RPMI7951 (cell line): ENCODE measurements around the gene KLHL8. TPM values are rescaled to one million over a fixed set of nuclear protein-coding genes. Genes with fewer than 3 reads are reported as not detected.

Experiments used
- DNase-seq: peaks from one replicate; pipeline ENCODE4 v3.0.0-alpha.2; 2012; ENCODE audit warnings: low read depth
- total RNA-seq: library from RNA; depleted of rRNA; stranded (reverse); fragments of >200 nt; shearing (Covaris generic); gene quantifications from 2 replicates; pipeline ENCODE4 v1.2.3, GENCODE V29; 2014; rRNA removed

KLHL8 gene
- 5.9 and 6.2 TPM in 2 replicates for total RNA-seq

DNA sequence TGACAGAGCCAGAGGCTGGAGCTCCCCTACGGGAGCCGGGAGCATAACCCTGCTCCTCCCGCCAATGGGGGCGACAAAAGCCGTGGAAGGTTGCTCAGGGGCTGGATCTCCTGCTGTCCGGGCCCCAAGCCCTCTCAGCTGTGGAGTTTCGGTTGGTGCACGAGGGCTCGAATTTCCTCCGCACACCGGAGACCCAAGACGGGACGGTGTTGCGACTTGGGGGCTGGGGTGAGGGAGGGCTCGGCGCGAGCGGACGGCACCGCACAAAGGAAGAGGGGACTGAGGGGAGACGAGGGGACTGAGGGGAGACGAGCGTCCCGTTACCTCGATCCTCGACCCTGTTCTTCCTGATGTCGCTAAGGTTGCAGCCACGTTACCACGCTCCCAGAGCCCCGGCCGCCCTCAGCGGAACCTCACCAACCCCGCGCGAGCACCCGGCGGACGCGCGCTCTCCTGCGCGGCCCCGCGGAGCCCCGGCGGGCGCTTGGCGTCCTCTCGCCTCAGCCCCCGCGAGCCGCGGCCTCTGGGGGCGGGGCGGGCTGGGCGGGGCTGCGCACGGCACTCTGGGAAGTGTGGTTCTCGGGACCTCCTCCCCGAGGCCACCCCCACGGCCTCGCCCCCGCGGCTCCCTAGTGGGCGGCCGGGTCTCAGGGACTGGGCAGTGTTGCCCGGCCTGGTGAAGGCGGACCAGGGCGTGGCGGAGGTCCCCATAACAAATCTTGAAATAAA, at the start of gene KLHL8:
TSS of gene KLHL8 (minus strand) at position 525 of the 729 bp plus-strand sequence. CDS start 25,079 bp downstream, outside the sequence.
- peak; percentile 88 for DNase-seq

DNA sequence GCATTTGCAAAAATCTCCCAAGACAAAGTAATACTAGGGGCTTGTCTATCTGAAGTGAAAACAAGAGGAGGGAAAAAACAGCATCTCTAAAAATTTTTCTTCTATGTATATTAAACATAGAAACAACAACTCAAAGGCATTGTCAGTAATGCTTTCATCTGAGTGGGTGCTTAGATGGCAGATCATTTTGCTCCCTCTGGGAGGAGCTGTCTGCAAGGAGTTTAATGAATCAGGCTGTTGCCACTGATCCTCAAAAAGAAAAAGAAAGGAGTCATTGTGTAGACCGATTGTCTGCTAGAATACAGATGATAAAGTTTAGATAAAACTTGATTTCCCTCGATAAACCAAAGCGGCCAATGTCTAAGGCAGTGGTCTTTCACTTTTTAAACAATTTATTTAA, 49.7 kb upstream of the KLHL8 start:
- peak; percentile 44 for DNase-seq

DNA sequence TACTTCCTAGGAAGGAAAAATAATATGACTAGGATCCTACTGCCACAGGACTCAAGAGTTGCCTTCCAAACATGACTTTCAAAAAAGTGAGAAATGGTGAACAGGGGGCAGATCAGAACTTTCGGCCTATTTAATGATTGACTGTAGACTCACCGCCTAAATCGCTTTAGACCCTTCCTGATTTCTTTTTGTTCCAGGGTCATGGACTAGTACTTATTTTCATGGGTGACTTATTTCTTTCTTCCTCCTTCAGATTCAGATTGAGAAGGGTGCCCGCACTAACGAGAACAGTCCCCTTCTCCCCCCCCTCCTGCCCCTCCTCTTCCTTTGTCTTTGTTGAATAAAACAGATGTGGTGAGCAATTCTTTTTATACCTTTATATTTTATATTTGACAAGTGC, 48.0 kb upstream of the KLHL8 start:
- DNase-seq = no peak

DNA sequence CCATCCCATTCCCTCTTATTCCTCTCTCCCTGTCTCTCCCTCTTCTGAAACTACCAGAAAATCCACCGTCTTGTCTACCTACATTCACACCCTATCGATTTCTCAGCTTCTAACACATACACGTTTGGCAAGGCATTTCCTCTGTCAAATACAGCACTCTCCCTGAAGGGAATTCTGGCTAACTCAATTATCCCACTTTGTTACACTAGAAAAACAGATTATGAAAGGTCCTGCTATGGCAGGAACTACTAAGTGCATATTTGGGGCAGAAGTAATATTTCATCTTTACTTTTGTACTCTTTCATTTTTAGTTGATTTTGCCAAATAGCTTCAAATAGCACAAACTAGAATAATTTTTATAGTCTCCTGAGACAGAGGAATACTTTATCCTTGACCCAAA, 46.6 kb upstream of the KLHL8 start:
- no peak for DNase-seq

DNA sequence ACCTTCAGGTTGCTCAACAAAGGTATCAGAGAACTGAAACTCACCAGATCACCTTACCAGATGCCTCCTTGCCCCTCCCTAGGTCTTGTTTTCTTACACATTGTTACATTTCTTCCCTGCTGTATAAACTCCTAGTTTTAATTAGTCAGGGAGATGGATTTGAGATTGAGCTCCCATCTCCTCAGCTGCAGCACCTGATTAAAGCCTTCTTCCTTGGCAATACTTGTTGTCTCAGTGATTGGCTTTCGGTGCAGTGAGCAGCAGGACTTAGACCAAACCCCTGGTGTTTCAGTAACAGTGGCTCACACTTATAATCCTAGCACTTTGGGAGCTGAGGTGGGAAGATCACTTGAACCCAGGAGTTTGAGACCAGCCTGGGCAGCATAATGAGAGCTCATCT, 42.5 kb upstream of the KLHL8 start:
- DNase-seq = no peak

DNA sequence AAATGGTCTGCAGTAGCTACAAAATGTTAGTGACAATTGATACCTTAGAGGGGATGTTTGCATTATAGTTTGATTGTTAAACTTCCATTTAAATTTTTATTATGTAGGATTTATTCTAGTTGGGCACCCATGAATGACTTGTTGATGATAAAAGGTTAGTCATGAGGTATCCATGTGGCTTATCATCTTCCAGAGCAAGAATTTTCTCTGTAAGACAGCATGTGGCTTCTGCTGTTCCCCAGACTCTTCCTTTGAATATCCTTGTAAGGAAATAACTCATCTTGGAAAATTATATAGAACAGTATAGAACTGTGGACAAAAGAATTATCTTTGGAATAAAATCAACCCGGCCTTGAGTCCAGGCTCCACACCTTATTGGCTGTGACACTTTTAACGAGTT, 40.1 kb upstream of the KLHL8 start:
- DNase-seq = no peak

DNA sequence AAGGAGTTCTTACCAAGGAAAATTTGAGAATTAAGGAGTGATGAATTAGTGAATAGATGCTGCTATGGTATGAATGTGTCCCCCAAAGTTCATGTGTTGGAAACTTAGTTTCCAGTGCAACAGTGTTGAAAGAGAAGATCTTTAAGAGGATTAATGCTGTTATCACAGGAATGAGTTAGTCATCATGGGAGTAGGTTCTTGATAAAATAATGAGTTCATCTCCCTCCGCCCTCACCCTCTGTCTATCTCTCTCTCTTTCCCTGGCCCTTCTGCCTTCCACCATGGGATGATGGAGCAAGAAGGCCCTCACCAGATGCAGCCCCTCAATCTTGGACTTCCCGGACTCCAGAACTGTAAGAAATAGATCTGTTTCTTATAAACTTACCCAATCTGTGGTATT, 38.3 kb upstream of the KLHL8 start:
- no peak for DNase-seq

DNA sequence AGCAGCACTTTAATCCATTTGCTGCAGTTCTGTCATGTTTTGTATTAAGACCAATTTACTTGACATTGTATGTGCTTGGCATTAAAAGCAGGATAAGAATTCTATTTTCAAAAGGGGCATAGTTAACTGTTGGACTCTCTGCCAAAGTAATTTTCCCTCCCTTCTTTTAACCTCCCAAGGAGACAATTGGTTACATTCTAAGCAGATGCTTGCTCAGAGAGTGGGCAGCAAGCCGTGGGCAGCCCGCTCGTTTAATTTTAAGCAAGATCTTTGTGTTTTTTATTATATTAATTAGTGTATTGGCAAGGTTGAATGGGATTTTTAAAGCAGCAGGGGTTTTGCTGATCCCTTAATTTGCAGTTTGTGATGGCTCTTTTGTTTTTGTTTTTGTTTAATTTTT, 37.1 kb upstream of the KLHL8 start:
- no peak for DNase-seq

DNA sequence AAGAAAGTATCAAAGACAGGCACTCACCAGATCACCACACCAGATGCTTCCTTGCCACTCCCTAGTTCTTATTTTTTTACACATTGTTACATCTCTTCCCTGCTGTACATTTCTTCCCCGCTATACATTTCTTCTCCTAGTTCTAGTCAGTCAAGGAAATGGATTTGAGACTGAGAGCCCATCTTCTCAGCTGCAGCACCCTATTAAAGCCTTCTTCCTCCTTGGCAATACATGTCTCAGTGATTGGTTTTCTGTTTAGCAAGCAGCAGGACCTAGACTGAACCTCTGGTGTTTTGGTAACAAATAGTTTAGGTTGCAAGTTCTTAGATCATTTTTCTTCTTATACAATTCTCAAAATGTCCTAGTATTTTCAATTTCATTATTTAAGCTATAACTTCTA, 35.3 kb upstream of the KLHL8 start:
- no peak for DNase-seq

DNA sequence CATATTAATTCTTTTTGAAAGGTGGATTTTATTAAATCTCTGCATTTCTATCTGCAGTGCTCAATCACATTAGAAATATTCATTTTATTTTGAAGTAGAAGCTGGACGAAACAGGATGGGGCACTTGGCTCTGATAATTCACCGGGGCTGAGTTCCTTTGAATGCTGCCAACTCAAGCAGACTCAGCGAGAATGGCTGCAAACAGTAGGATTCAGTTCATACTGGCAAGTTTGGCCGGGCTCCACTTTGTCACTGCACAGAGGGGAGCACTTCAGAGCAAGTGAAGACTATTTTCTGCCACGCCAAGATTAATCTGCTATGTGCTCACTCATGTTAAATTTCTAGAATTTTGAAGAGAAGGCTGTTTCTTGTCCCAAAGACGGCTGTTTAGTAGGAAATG, 30.7 kb upstream of the KLHL8 start:
- no peak for DNase-seq

DNA sequence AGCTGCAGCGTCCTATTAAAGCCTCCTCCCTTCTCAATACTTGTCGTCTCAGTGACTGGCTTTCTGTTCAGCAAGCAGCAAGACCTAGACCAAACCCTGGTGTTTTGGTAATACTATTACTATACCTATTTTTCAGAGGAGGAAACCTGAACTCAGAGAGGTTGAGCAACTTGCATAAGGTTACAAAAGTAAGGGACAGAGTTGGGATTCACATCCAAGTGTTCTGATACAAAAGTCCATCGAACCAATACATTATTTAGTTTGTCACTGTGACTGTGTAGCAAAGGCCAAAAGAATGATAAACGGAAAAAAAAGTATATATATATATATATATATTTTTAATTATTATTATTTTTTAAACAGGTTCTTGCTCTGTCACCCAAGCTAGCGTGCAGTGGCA, 29.9 kb upstream of the KLHL8 start:
- no peak for DNase-seq

DNA sequence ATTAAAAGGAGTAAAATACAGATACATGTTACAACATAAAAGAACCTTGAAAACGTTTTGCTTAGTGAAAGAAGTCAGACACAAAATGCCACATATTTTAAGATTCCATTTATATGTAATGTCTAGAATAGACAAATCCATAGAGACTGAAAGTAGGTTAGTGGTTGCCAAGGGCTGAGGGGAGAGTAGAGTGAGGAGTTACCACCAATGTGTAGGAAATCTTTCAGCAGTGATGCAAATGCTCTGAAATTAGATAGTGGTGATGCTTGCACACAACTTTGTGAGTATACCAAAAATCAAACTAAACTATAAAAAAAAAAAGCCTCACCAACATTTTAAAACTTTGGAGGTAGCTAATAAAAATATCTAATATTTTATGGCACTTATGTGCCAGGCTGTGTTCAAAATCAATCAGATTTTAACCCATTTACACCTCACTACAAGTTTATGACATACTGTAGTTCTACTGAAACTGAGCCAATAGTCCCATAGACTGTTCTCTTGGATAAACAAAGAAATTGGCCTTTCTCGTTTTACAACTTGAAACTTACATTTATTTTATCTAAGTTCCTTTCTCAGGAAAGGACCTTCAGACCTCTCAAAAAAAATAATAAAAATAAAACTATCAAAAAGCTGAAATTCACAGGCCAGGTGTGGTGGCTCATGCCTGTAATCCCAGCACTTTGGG, 29.1 kb upstream of the KLHL8 start:
- no peak for DNase-seq

DNA sequence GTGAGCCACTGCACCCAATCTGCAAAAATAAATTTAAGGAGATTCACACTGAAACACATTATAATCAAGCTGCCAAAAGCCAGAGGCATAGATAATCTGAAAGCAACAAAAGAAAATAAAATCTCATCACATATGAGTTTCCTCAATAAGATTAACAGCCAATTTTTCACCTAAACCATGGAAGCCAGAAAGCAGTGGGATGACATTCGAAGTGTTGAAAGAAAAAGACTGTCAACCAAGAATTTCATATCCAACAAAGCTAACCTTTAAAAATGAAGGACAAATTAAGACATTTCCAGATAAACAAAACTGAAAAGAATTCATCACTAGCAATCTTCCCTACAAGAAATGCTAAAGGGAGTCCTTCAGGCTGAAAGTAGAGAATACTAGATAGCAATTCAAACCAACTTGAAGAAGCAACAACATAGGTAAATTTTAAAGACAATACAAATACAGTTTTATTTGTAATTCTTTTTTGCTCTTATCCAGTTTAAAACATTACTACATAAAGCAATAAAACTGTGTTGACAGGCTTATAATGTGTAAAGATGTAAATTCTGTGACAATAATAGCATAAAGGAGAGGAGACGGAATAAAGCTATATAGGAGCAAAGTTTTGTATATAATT, 23.1 kb upstream of the KLHL8 start:
- no peak for DNase-seq

DNA sequence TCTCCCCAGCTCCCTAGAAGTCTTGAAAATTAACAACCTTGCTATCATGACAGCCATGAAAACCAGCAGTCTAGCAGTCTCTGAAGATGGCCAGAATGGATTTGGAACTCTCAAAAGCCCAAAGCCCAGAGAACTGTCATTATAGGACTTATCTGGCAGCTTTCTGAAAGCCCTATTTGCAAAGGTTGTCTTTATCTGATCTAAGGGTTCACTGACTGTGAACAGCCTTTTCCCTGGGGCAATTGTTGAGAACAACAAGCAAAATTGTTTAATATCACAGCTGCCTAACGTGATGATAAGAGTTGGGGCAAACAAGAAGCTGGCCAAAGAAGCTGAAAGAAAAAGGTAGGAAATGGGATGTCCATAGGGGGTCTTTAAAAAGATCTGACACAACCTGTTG, 20.9 kb upstream of the KLHL8 start:
- no peak for DNase-seq

DNA sequence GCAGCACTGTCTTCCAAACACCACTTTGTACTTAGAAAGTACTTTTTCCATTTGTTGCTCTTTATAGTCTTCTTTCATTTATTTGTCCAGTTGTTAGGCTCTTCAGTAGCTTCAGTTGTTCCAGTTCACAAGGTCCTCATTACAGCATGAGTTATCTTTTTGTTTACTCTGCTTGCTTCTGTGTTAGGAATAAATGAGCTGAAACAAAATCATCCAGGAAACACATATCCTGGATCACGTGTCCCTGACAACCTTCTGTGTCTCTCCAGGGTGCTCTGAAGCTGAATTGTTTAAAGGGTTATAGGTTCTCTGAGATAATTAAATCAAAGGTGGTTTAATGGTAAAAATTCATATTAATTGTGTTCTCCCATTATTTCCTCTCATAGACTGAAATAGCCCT, 19.9 kb upstream of the KLHL8 start:
- no peak for DNase-seq

DNA sequence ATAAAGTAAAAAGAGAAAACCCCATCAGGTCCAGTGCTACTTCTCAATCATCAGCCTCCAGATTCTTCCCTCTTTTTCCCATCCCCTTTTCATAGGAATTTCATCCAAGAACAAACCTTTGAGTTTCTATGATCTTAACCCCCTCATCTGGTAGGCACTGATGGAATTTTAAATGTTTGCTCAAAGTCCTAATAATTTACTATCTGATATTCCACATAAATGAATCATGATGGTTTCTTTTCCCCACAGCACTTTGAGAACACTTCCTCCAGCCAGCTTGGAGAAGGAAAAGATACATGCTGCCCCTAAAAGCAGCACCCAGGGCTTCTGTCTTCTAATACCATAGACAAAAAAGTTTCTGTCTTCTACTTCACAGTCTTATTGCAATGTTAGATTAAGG, 19.4 kb upstream of the KLHL8 start:
- DNase-seq = no peak

DNA sequence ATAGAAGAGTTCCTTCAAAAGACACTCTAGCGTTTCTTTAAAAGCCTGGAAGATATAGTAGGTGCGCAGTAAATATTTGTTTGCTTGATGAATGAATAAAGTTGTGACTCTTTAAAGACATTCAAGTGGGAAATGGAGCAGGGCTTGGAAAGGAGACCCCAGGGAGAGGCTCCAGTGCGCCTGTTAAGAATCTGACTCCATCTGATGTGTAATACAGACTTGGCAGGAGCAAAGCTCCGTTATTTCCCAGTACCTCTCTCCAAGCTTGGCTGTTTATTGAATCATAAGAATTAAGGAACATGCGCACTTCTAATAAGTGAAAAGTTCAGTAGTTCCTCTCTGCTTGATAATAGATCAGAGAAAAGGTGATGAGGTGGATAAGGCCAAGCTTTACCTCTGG, 18.8 kb upstream of the KLHL8 start:
- no peak for DNase-seq

DNA sequence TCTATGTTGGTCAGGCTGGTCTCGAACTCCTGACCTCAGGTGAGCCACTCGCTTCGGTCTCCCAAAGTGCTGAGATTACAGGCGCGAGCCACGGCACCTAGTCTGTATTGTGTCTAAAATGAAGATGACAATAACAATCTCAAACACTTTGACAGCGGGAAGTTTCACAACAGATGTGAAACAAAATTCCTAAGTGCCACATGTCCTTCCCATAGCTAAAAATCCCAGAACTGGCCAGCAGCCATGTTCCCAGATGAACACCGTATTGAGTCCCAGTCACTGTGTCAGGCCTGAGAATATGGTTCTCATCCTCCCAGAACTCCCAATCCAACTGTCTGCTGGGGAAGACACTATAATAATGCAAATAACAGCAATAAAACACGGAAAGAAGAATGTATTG, 16.4 kb upstream of the KLHL8 start:
- no peak for DNase-seq

DNA sequence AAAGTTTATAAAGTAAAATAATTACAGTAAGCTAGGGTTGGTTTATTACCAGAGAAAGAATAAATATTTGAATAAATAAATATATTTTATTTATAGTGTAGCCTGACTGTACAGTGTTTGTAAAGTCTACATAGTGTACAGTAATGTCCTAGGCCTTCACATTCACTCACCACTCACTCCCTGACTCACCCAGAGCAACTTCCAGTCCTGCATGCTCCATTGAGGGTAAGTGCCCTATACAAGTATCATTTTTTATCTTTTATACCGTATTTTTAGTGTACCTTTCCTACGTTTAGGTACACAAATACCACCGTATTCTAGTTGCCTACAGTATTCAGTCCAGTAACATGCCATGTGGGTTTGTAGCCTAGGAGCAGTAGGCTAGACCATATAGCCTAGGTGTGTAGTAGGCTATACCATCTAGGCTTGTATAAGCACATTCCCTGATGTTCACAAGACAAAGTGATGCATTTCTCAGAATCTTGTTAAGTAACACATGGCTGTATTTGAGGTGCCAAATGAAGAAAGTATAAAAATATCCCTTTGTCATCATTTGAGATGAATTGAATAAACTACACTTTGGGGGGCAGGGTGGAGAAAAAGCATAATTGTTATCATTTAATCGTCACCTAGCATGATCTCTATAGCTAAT, 14.7 kb upstream of the KLHL8 start:
- DNase-seq = no peak

DNA sequence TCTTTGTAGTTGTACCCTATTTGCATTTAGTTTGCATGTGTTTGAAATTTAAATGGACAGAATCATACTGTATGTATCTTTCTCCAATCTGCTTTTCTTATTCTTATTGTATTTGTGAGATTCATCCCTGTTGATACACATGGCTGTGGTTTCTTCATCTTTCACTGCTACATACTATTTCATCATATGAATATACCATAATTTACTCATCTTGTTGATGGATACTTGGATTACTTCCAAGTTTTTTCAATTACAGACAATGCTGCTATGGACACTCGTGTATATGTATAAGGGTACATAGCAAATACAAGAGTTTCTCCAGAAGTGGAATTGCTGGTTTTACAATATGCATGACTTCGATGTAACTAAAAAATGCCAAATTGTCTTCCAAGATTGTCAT, 11.8 kb upstream of the KLHL8 start:
- DNase-seq = no peak

DNA sequence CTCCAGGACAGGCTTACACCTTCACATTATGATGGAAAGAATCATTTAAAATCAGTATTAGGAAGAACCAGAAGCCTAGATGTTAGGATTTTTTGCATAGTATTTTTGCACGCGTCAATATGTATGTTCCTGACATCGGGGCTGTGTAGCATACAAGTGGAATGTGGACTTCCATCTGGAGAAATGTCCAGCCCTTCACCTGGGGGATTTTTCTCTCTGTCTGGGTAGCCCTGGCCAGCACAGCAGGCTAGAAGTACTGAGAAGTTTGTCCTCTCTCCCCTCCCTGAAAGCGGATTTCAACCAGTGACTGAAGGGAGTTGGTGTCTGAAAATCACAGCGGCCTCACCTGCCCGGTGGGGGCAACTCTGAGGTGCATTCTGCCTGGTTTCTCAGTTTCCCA, 10.4 kb upstream of the KLHL8 start:
- DNase-seq = no peak

DNA sequence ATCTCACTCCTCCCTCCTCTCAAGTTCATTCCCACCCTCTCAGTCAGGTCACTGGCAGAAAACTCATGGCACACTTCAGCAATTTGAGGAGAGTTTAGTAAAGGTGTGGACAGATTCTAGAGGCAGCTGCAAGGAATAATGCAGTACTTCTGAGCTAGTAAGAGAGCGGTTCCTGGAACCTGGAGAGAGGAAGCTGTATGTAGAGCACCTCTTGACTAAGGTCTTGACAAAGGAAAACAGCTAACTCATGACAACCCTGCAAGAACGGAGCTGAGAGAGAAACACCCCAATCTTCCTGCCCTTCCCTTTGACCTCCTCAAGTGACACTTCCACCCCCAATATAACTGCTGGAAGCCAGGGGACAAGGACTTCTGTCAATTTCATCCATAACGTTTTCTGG, 9.6 kb upstream of the KLHL8 start:
- DNase-seq = no peak
